RCC 7860 (cell line): Measurements from ENCODE around the gene NPY4R.
A peak's percentile ranks its signal among the peaks of the same experiment; 100 is the strongest.
"Not testable (repeated sequence)": the region's sequence is repeated elsewhere in the genome, so short reads cannot be mapped to it uniquely, and the experiment has no call there.

Experiments
- DNase-seq: peaks from one replicate; pipeline ENCODE4 v3.0.0-alpha.2; 2015; ENCODE audit warnings: low spot score
- FAIRE-seq: peaks from 2 replicates; lab custom pipeline; 2012; peaks lifted over from hg19 to GRCh38; lab: Jason Lieb, UNC

Gene NPY4R, protein sequence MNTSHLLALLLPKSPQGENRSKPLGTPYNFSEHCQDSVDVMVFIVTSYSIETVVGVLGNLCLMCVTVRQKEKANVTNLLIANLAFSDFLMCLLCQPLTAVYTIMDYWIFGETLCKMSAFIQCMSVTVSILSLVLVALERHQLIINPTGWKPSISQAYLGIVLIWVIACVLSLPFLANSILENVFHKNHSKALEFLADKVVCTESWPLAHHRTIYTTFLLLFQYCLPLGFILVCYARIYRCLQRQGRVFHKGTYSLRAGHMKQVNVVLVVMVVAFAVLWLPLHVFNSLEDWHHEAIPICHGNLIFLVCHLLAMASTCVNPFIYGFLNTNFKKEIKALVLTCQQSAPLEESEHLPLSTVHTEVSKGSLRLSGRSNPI

DNA sequence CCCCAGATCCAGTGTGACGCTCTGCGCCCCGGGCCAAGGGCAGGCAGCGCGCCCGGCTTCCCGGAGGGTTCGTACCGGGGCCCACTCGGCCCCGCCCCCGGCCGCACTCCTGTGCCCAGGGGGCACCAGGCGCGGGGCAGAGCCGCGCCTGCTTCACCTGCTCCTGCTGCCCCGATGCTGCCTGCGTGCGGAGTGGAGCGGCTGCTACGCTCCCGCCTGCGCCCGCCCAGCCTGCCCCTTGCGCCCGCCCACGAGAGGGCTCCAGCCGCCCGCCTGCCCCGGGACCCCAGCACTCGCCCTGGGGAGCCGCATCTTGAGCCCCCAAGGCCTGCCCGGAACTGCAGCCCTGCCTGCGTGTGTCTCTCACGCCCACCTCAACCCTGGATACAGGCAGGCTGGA, at the start of gene NPY4R:
TSS of gene NPY4R (minus strand) at position 194 of the 400 bp plus-strand sequence. CDS start 3,323 bp downstream, outside the sequence.
- not testable (repeated sequence) for FAIRE-seq

DNA sequence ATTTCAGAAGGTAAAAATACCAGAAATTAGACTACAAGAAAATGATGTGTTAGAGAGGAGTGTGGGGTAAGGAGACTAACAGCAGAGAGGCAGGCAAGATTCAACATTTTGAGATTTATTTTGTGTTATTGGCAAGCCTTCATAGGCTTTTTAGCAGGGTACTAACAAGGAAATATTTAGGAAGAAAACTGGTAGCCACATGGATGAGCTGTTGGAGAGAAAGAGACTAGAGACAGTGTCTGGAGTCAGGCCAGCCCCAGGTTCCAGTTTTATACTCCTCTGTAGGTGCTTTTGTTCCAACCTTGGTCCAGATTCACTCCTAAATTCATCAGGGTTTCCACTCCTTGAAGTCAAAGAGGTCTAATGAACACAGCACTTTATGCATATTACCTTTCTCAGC, 49.6 kb upstream of the NPY4R start:
- no peak for DNase-seq
- FAIRE-seq: no peak

More for the DNA sequence above, at the start of gene NPY4R:
- not testable (repeated sequence) for DNase-seq

DNA sequence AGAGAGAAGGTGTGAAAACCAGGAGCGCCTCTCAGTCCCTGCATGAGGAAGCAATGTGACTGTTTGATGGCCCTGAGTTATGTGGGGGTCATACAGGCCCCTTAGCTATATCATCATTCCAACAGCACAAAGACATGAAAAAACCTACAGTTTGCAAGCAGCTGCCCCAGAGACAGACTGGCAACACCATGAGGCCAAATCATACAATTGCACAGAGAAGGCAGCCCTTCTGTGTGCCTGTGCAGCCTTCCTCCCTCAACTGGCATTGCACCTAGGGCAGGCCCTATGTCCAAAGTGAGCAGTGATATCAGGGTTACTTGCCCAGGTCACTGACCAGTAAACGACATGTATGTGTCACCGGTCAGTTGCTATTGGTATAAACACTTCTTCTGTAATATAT, 49.1 kb upstream of the NPY4R start:
- DNase-seq: no peak
- FAIRE-seq: no peak

DNA sequence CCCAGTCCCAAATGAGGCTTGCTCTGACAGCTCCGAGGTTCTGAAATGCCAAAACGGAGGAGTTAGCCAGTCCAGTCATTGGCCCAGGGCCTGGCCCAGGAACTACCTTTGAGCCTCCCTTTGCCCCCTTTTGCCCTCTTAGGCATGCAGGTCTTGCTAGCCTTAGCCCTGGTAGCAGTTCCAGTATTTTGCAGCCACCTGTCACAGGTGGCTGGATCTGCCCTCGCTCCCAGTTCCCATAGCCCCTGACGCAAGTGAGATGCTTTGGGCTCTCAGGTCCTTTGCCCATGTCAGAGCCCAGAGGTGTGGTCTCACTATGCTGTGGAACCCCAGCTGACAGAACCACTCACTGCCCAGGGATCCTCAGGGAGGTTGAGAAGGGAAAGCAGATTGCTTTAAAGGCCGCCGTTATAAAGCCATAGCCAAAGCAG, 48.7 kb upstream of the NPY4R start:
- no peak for DNase-seq
- FAIRE-seq: no peak

DNA sequence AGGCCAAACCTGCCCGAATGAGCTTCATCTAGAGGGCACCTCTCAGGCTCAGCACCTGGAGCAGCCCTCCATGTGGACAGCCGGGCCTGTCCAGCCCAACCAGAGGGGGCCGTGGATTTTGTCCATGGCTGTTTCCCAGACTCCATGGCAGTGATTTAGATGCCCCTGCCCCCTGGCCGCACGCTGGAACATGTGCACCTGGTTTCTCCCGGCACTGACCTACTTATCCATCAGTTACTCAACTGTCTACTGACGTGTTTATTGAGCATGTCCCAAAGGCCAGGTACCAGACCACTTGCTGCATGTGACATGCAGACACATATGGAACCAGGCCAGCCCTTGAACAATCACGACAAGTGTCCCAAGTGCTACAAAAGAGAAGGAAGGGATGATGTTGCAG, 47.6 kb upstream of the NPY4R start:
- FAIRE-seq: not testable (repeated sequence)

DNA sequence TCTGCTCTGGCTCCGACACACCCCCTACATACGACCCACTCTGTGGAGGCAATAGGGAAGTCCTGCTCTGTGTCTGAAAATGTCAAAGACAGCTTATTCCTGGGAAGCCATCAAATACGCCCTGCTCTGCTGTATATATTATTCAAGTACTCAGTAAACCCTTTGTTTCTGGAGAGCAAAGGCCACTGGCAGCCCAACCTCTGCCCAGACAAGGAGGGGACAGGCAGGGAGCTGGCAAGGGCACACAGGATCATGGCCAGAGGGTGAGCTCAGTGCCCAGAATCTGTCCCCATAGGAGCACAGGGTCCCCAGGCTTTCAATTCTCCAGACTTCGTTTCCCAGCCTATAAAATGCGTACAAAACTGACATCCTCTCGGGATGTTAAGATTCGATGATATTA, 47.0 kb upstream of the NPY4R start:
- DNase-seq, FAIRE-seq: not testable (repeated sequence)

More for the DNA sequence above, 47.6 kb upstream of the NPY4R start:
- not testable (repeated sequence) for DNase-seq

DNA sequence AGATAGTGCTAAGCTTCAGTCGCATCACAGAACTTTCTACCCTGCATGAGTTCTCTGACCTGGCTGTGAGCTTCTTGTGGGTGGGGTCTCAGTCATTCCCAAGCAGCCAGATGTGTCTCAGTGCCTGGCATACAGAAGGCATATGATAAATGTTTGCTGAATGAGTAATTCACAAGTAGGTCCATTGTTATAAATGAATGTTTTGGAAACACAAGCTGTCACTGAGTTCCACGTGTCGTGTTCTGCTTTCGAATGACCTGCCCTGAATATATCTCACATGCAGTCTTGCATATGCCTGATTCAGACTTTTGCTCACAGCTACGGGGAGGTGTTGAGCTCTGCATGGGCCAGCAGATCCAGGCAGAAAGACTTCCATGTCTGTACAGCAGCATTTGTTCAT, 46.2 kb upstream of the NPY4R start:
- FAIRE-seq, DNase-seq: not testable (repeated sequence)

DNA sequence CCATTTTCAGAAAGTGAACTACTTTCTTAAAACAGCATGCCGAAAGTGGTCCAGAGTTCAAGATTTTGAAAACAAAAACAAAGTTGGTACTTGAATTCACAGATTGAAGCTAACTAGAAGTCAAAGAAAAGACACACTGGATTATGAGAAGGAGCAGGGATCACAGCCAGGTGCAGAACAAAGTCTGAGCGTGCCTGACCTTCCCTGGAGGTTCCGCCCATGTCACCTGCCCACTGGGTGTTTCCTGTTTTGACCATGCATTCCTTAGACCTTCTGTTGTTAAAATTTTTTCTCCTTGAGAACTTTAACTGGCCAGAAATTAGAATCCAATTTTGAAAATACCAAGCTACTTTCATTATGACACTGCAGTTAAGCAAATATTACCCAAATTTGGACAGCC, 34.2 kb upstream of the NPY4R start:
- not testable (repeated sequence) for FAIRE-seq, DNase-seq

DNA sequence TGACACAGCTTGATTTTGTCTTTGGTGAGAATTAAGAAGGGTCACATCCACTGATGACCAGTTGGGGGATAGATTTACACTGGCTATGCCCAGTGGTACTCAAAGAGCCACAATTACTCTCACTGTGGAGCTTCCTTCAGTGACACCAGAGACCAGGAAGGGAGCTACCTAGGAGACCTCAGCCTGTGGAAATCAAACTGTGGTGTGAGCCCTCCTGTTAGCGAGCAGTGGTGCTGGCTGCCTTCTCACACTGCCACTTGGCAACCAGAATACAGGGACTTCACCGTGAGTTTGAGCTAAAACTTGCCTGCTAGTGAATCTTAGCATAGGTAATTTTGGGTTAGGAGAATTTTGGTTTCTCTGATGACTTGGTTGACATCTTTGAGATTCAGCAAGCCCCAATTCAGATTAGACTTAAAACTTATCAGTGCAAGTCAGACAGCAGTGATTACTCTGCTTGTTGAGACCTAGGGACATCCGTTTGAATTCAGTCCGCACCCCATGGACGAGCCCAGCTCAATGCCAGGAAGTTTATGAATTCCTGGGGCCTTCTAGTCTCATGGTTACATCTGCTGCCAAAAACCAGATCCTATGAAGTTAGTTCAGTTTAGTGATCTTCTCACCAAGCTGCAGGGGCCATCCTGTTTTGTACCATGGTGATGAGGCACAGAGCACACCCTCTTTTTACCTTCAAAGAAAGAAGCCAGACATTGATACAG, 33.4 kb upstream of the NPY4R start:
- not testable (repeated sequence) for DNase-seq, FAIRE-seq

DNA sequence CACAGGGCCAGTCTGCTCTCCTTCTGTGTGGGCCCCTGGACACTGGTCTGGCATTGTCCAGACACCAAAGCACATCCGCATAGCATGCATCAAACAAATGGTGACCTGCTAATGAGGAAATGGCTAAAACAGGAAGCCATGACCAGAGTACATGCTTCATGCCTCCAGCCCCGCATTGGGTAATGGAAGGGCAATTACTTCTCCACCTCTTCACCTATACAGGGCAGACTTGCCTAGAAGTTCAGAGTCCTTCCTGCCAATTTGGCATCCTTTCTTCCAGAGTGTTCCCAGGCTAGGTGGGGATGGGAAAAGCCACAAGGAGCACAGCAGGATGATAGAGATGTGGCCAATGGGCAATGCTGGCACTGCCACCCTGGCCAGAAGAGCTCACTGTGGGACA, 32.1 kb upstream of the NPY4R start:
- not testable (repeated sequence) for DNase-seq, FAIRE-seq

DNA sequence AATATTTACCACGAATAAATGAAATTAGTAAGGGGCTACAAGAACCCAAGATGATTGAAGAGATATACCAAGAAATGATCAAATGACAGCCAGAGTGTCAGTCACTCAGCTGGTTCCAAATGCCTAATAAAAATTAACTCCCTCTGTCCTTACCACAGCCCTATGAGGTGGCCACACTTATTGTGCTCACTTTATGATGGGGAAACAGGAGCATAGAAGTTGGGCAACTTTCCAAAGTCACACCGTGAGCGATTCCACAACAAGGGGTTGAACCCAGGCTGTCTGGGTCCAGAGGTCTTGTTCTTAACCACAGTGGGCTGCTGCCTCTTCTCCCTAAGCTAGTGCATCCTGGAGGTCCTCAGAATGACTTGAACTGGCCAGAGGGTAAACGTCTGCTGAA, 31.6 kb upstream of the NPY4R start:
- not testable (repeated sequence) for FAIRE-seq, DNase-seq

DNA sequence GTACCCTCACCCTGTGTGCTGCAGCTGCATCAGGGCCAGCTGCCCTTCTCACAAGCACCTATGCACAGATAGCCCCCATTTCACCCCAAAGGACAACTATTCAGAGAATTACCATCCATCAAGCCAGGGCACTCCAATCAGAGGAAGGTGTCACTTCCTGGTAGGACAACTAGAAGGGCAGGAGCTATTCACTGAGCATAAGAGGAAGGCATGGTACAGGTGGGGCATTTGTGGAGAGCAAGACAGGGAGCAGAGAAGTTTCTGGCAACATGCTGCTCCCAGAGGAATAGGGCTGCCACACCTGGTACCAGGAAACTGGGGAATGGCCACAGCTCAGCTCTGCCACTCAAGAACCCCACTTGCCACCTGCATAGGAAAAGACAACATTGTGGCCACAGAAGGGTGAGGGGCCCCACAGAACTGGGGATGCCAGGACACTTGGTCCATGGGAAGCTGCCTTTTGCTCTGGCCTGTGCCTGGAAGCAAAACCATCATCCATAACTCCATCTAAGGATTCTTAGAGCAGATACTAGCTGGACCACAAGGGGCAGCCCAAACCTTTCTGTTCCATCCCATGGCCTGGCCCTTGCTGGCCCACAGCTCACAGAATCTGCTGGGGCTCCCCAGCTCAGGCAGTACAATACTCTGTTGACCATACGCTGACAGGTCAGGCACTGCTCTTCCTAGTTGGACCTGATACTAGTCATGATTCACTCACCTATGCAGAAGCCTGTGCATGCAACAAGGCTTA, 25.8 kb upstream of the NPY4R start:
- DNase-seq, FAIRE-seq: not testable (repeated sequence)

DNA sequence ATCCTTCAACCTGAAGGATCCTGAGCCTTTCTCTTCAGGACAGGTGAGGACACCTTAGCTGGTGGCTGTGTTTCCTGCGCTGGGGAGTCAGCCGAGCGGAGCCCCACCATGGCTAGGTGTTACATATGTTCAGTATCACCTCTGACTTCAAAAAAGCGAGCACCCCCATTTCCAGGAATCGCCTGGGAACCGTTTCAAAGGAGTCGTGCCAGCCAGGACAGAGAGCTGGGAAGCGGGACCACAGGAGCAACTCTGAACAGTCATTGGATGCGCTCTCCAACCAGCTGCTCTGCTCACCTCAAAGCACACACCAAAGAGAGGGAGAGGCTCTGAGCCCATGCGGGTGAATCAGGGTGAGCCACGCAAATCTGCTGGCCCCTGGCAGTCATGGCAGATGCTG, 24.5 kb upstream of the NPY4R start:
- not testable (repeated sequence) for DNase-seq, FAIRE-seq

DNA sequence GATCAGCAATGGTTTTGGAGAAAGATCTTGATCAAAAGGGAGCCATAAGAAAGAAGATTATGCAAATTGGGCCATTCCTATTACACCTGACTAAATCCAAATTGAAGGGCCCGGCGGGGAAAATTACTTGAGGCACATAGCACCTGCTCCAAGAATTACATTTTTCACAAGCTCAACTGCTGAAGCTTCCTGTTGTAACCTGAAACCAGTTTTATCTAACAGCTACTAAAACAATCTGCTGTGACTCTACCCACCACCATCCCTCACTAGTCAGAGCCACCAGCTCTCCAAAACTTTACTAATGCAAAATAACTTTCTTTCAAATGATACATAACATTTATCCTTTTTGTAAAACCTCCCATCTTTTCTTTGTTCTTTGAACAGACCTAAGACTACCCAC, 20.7 kb upstream of the NPY4R start:
- DNase-seq, FAIRE-seq: not testable (repeated sequence)

DNA sequence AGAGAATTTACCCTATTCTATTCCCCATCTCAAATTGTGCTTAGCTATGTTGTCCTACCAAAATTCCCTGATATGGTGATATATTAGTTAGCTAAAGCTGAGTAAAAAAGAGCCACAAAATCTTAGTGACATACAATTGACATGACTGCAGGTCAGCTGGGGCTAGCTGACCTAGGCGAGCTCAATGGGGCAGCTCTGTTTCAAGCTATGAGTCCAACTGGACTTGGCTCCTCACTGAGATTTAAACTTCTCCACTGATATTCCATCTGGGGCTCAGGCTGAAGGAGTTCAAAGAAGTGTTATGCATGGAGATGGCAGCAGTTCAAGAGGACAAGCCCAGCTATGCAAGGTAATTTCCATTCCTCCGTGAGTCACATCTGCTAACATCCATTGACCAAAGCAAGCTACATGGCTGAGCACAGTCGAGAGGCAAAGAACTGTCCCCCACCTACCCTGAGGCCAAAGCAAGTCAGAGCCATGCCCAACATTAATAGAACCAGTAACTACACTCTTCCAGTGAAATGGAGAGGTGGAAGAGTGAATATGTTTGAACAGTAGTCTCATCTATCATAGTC, 9.1 kb upstream of the NPY4R start:
- FAIRE-seq: peak; percentile 81
- peak; percentile 3 for DNase-seq

DNA sequence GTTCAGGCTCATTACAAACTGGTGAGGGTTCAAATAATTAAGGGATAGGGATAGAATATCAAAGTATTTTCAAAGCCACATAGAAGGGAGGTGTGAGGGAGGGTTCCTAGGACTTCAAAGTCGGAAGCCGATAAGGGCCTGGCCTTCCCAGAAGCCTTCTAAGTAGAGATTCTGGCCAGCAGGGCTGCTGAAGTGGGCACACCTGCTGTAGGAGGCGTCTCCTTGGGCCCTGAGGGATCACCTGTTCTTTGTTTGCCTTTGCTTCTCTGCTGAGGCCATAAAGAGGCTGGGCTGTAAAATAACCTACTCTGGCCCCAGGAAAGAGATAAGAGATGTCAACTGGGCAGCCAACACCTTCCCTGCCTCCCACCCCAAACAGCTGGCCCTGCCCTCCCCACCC, 8.0 kb upstream of the NPY4R start:
- not testable (repeated sequence) for FAIRE-seq, DNase-seq

DNA sequence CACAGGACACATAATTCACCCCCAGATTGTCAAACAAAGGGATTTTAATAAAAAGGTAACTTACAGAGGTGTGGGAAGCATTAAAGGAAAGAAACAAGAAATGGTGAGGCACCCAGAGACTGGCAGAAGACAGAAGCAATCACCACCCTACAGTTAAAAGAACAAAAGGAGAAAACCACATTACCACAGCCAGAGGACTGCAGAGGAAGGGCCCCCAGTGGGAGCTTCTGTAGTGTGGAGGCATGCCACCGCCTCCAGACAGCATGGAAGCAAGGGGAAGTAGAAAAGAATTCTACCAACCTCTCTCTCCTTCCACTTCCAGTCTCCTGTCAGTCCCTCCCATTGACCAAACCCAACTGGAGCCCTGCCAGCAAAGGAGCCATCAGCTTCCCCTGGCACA, 4.4 kb upstream of the NPY4R start:
- FAIRE-seq, DNase-seq: not testable (repeated sequence)

DNA sequence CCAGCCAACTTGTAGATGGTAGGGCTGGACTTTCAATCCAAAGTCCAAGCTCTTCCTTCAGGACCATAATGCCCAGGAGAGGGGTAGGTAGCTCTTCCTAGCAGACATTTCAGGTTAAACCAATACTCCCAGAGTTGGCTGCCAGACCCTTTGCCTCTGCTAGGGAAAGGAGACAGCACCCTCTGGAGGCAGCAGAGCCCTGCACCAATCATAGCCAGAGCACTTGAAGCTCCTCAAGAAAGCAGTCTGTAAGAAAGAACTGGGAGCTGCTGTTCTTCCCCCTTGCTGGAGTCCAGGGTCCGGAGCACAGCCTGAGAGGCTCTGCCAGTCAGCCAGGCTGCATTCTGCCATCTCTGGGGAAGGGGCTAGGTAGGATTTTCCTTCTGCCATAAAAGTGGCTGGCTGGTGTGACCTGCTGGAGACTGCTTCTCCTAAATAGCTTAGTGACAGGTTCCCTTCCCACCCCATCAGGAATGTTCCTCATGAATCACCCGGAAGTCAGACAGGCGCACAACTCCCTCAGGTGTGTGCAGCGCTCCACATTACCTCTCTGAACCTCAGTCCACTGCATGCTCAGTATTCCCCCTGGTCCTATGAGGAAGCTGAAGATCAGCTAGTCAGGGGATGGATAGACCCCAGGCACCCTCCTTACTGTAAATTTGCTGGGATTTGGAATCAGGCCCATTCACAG, 2.5 kb upstream of the NPY4R start:
- FAIRE-seq, DNase-seq: not testable (repeated sequence)

DNA sequence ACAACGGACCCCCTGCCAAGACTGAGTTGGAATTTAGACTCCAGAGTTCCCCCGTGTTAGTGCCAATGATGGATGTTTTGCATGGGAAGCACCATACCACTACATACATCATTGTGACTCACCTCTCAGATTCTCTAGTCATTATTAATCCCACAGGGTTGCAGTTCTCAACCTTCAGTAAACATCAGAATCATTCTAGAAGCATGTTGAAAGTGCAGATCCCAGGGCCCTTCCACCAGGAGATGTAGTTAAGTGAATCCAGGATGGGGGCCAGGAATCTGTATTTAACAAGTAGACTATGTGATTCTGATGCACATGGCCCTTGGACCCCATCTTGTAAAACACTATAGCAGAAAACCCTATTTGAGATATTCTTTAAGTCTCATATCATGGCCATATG, 2.1 kb downstream of the NPY4R start:
- DNase-seq: peak; percentile 46
- FAIRE-seq: peak; percentile 82

DNA sequence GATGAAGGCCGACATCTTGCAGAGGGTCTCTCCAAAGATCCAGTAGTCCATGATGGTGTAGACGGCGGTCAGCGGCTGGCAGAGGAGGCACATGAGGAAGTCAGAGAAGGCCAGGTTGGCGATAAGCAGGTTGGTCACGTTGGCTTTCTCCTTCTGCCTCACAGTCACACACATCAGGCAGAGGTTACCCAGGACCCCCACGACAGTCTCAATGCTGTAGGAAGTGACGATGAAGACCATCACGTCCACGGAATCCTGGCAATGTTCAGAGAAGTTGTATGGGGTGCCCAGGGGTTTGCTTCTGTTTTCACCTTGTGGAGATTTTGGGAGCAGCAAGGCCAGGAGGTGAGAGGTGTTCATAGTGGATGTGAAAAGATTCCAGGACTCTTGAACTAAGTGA, 3.5 kb downstream of the NPY4R start:
- not testable (repeated sequence) for FAIRE-seq

More for the DNA sequence above, 3.5 kb downstream of the NPY4R start:
- not testable (repeated sequence) for DNase-seq
